PC-3 (cell line): ENCODE results near the gene WFDC10A. TPM values are rescaled to one million over a fixed set of nuclear protein-coding genes. Genes with fewer than 3 reads are reported as not detected.

Source experiments
- ATAC-seq: fragments of 200-7000 bp; cut with Tn5 transposase; 2 replicates; pipeline ENCODE4 v1.9.1; 2020; ENCODE audit warnings: mild to moderate bottlenecking, moderate library complexity
- BruUV-seq: library from RNA; stranded (reverse); fragments of 400-500 nt; replicated peaks from 2 replicates; lab custom pipeline; 2021; lab: Mats Ljungman, UMichigan
- CTCF ChIA-PET: fragments of 300-600 bp; sonication (Branson Sonifier 250); formaldehyde crosslinking; loops from one replicate; lab custom pipeline; 2022; ENCODE audit warnings: antibody characterized with exemption; lab: Charles Lee
- POLR2A ChIA-PET: fragments of 300-600 bp; sonication (Branson Sonifier 250); formaldehyde crosslinking; loops from one replicate; lab custom pipeline; 2022; ENCODE audit warnings: antibody characterized with exemption; ENCODE audit not compliant: unreplicated experiment; lab: Charles Lee
- DNase-seq: peaks from one replicate; pipeline ENCODE4 v3.0.0-alpha.2; 2015
- H2AFZ ChIP-seq: fragments of 300-600 bp; sonication (generic); 2 replicates; pipeline ENCODE4 v1.6.0; 2016; ENCODE audit warnings: antibody characterized with exemption, low read length
- H3F3A ChIP-seq: fragments of 300-600 bp; sonication (generic); one replicate; pipeline ENCODE4 v1.6.0; 2017; ENCODE audit warnings: antibody characterized with exemption, low read length, control low read depth, mild to moderate bottlenecking; ENCODE audit not compliant: unreplicated experiment
- H3K27ac ChIP-seq: fragments of 300-600 bp; sonication (generic); 2 replicates; pipeline ENCODE4 v1.5.1; 2016; ENCODE audit warnings: mild to moderate bottlenecking, low read length
- H3K27me3 ChIP-seq: fragments of 300-600 bp; sonication (generic); 2 replicates; pipeline ENCODE4 v1.6.1; 2016; ENCODE audit warnings: low read length, mixed read lengths
- H3K36me3 ChIP-seq: fragments of 300-600 bp; sonication (generic); 2 replicates; pipeline ENCODE4 v1.6.1; 2016; ENCODE audit warnings: low read depth, mixed run types, low read length, mixed read lengths
- H3K4me1 ChIP-seq: fragments of 300-600 bp; sonication (generic); 2 replicates; pipeline ENCODE4 v1.5.1; 2016; ENCODE audit warnings: low read length; ENCODE audit not compliant: insufficient read depth
- H3K4me2 ChIP-seq: fragments of 300-600 bp; sonication (generic); 2 replicates; pipeline ENCODE4 v1.6.0; 2016; ENCODE audit warnings: low read length
- H3K4me3 ChIP-seq: fragments of 300-600 bp; sonication (generic); 2 replicates; pipeline ENCODE4 v1.5.1; 2016; ENCODE audit warnings: mild to moderate bottlenecking, low read length, mixed read lengths
- H3K79me2 ChIP-seq: fragments of 300-600 bp; sonication (generic); 2 replicates; pipeline ENCODE4 v1.6.1; 2017; ENCODE audit warnings: low read length, mixed read lengths
- H3K9ac ChIP-seq: fragments of 300-600 bp; sonication (generic); 2 replicates; pipeline ENCODE4 v1.6.0; 2016; ENCODE audit warnings: mild to moderate bottlenecking, low read length
- H3K9me2 ChIP-seq: fragments of 300-600 bp; sonication (generic); replicated peaks from 2 replicates; pipeline ENCODE4 v1.6.1; 2016; ENCODE audit warnings: mixed run types, low read length, mixed read lengths
- H3K9me3 ChIP-seq: fragments of 300-600 bp; sonication (generic); 2 replicates; pipeline ENCODE4 v1.6.1; 2016; ENCODE audit warnings: low read length, mixed read lengths
- H4K20me1 ChIP-seq: fragments of 300-600 bp; sonication (generic); 2 replicates; pipeline ENCODE4 v1.6.1; 2016; ENCODE audit warnings: low read length, mixed read lengths
- EZH2 ChIP-seq: fragments of 300-600 bp; sonication (generic); IDR thresholded peaks from one replicate; pipeline ENCODE4 v1.6.1; 2017; ENCODE audit warnings: antibody characterized with exemption, mild to moderate bottlenecking, low read length; ENCODE audit not compliant: unreplicated experiment
- EZH2phosphoT487 ChIP-seq: fragments of 300-600 bp; sonication (generic); IDR thresholded peaks from 2 replicates; pipeline ENCODE4 v1.6.1; 2018; ENCODE audit warnings: mild to moderate bottlenecking, antibody characterized with exemption, low read length, borderline replicate concordance
- intact Hi-C: fragments of 100-400 bp; cut with micrococcal nuclease; formaldehyde crosslinking; loops from 2 replicates; pipeline ENCODE4 v1.9.0; 2023
- total RNA-seq: library from RNA; depleted of rRNA; stranded (reverse); fragments of >200 nt; gene quantifications from 2 replicates; pipeline ENCODE4 v1.2.3, GENCODE V29; 2014
- TF ChIP-seq, protein P1 (sequence below): fragments of 300-600 bp; sonication (generic); conservative IDR thresholded peaks from 2 replicates; pipeline ENCODE4 v1.5.1; 2017; ENCODE audit warnings: antibody characterized with exemption, low read depth, mild to moderate bottlenecking, low read length

The WFDC10A gene
- total RNA-seq, 1 experiment from 2014 or later, result not detected

DNA sequence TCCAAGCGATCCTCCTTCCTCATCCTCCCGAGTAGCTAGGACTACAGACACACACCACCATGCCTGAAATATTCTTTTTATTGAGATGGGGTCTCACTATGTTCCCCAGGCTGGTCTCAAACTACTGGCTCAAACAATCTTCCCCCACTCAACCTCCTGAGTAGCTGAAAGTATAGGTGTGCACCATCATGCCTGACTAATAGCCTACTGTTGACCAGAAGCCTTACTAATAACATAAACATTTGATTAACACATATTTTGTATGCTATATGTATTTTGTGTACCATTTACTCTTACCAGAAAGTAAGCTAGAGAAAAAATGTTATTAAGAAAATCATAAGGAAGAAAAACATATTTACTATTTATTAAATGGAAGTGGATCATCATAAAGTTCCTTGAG lies 11.9 kb upstream of the WFDC10A start:
- Histone ChIP-seq H3K27me3 (no peaks in the 10 kb centered on the region), H3K4me3 (no peak overlapping the region), H3K9ac (no peak overlapping the region), H3K4me1 (peaks cover 11% of the 10 kb centered on the region), H3K79me2 (no peaks in the 10 kb centered on the region), H3K9me2 (no peaks in the 10 kb centered on the region), H3K9me3 (no peaks in the 10 kb centered on the region), H3F3A (no peaks in the 10 kb centered on the region), H3K36me3 (no peaks in the 10 kb centered on the region), H3K27ac (no peak overlapping the region), H3K4me2 (no peak overlapping the region), H4K20me1 (no peaks in the 10 kb centered on the region), H2AFZ (no peak overlapping the region)
- POLR2A ChIA-PET, result interaction anchor here (0.7 kb wide), 1 partner anchor 162 kb away, joined by 4 read pairs; no protein-coding TSS in a partner anchor
- TF ChIP-seq, protein P1, sequence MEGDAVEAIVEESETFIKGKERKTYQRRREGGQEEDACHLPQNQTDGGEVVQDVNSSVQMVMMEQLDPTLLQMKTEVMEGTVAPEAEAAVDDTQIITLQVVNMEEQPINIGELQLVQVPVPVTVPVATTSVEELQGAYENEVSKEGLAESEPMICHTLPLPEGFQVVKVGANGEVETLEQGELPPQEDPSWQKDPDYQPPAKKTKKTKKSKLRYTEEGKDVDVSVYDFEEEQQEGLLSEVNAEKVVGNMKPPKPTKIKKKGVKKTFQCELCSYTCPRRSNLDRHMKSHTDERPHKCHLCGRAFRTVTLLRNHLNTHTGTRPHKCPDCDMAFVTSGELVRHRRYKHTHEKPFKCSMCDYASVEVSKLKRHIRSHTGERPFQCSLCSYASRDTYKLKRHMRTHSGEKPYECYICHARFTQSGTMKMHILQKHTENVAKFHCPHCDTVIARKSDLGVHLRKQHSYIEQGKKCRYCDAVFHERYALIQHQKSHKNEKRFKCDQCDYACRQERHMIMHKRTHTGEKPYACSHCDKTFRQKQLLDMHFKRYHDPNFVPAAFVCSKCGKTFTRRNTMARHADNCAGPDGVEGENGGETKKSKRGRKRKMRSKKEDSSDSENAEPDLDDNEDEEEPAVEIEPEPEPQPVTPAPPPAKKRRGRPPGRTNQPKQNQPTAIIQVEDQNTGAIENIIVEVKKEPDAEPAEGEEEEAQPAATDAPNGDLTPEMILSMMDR, result no peak
- TF ChIP-seq EZH2, result no peak
- TF ChIP-seq EZH2phosphoT487, result no peak
- BruUV-seq, result no TSS peak
- DNase-seq (peak; percentile 59), ATAC-seq (peak; percentile 64)
- CTCF ChIA-PET, result interaction anchor here (0.7 kb wide), 1 partner anchor 12 kb away, joined by 3 read pairs; the partner anchor contains the start of gene WFDC10A
- intact Hi-C loops, result no loop called here

DNA sequence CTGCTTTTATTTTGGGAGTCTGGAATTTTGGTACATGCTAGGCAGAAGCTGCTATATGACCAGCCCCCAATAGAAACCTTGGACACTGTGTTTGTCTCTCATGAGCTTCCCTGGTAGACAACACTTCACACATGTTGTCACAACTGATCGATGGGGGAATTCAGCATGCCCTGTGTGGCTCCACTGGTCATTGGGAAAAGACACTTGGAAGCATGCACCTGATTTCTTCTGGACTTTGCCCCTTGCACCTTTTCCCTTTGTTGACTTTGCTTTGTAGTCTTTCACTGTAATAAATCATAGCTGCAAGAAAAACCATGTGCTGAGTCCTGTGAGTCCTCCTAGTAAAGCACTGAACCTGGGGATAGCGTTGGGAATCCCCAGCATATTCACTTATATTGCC lies 7.9 kb upstream of the WFDC10A start:
- H4K20me1 ChIP-seq, result no peaks in the 10 kb centered on the region
- H3K9me3 ChIP-seq, result no peaks in the 10 kb centered on the region
- no peak overlapping the region for H3K4me2 ChIP-seq
- ATAC-seq, result no peak
- DNase-seq, result no peak
- intact Hi-C loops, result loop anchor here (10.0 kb wide), 1 partner anchor 143 kb away; no protein-coding TSS in a partner anchor
- no peak overlapping the region for H2AFZ ChIP-seq
- H3K36me3 ChIP-seq, result no peaks in the 10 kb centered on the region
- ChIA-PET CTCF (no interaction called here), POLR2A (no interaction called here)
- H3K9ac ChIP-seq, result no peak overlapping the region
- no peak for TF ChIP-seq EZH2
- TF ChIP-seq EZH2phosphoT487, result no peak
- TF ChIP-seq, protein P1, result no peak
- H3K27me3 ChIP-seq, result no peaks in the 10 kb centered on the region
- peaks cover 11% of the 10 kb centered on the region for H3K4me1 ChIP-seq
- no TSS peak for BruUV-seq
- H3K4me3 ChIP-seq, result no peak overlapping the region
- no peaks in the 10 kb centered on the region for H3K79me2 ChIP-seq
- H3K27ac ChIP-seq, result no peak overlapping the region
- no peaks in the 10 kb centered on the region for H3F3A ChIP-seq
- no peaks in the 10 kb centered on the region for H3K9me2 ChIP-seq

DNA sequence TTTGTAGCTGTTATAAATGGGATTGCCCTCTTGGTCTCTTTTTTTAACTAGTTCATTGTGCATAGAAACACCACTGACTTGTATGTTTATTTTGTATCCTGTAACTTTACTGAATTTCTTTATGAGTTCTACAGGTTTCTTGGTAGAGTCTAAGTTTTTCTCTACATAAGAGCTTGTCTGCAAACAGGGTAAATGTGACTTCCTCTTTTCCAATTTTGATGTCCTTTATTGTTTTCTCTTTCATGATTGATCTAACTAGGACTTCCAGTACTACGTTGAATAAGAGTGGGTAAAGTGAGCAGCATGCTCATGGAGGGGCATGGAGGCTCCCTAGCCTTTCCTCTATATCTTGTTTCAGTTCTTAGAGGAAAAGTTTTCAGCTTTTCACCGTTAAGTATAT lies 3.0 kb upstream of the WFDC10A start:
- intact Hi-C loops, result loop anchor here (10.0 kb wide), 1 partner anchor 138 kb away; no protein-coding TSS in a partner anchor
- Histone ChIP-seq H3K9me3 (no peaks in the 10 kb centered on the region), H3K4me2 (no peak overlapping the region), H3K4me3 (no peak overlapping the region), H4K20me1 (no peaks in the 10 kb centered on the region), H3K79me2 (no peaks in the 10 kb centered on the region), H3K4me1 (no peaks in the 10 kb centered on the region), H3K27ac (no peak overlapping the region), H3K27me3 (no peaks in the 10 kb centered on the region), H2AFZ (no peak overlapping the region), H3K9me2 (no peaks in the 10 kb centered on the region), H3K36me3 (no peaks in the 10 kb centered on the region), H3K9ac (no peak overlapping the region), H3F3A (no peaks in the 10 kb centered on the region)
- ATAC-seq (no peak), DNase-seq (no peak)
- TF ChIP-seq EZH2, result no peak
- no peak for TF ChIP-seq EZH2phosphoT487
- ChIA-PET POLR2A (no interaction called here), CTCF (no interaction called here)
- no TSS peak for BruUV-seq
